ENCODE measurements around the gene PARP12. TPM values are rescaled to one million over a fixed set of nuclear protein-coding genes. Genes with fewer than 3 reads are reported as not detected.

The PARP12 gene
- total and polyA plus RNA-seq, 2 of the 8 experiments (the other 6 are each of a cell fraction or from before 2014, with no cell fraction given) = 9.0 to 21.5 TPM

- TF ChIP-seq ATF2 (IDR thresholded peaks at IDR 0.05; ENCODE audit: low read length) (no peak), BACH1 (IDR thresholded peaks at IDR 0.05; ENCODE audit: low read length) (no peak), TBP (IDR thresholded peaks at IDR 0.05; ENCODE audit: low read depth, low read length) (no peak), SP1 (IDR thresholded peaks at IDR 0.05; ENCODE audit: low read depth, low read length) (no peak), USF2 (IDR thresholded peaks at IDR 0.05; ENCODE audit: low read length) (no peak), POLR2AphosphoS5 (IDR thresholded peaks at IDR 0.05; ENCODE audit: low read depth, low read length) (no peak), CREB1 (IDR thresholded peaks at IDR 0.05) (no peak)
Observed at GRCh38 chr7:140056431-140057142, 6.2 kb downstream of the PARP12 start (continued).

Data from H1 (cell line).